Ishikawa (cell line): ENCODE measurements around the gene FCN1.

ENCODE experiments used
- CEBPB ChIP-seq: IDR thresholded peaks from 2 replicates; pipeline ENCODE4 v1.6.1; 2012
- CREB1 ChIP-seq: IDR thresholded peaks from 2 replicates; pipeline ENCODE4 v1.6.1; 2012; ENCODE audit warnings: low read depth
- EGR1 ChIP-seq: IDR thresholded peaks from 2 replicates; pipeline ENCODE4 v1.6.1; 2012
- EP300 ChIP-seq: IDR thresholded peaks from 2 replicates; pipeline ENCODE4 v1.6.1; 2012; ENCODE audit warnings: borderline replicate concordance
- FOXM1 ChIP-seq: IDR thresholded peaks from 2 replicates; pipeline ENCODE4 v1.6.1; 2012; ENCODE audit warnings: low read depth, borderline replicate concordance
- NFIC ChIP-seq: IDR thresholded peaks from 2 replicates; pipeline ENCODE4 v1.6.1; 2012
- RAD21 ChIP-seq: IDR thresholded peaks from 2 replicates; pipeline ENCODE4 v1.6.1; 2012; ENCODE audit warnings: low read depth
- TAF1 ChIP-seq: IDR thresholded peaks from 2 replicates; pipeline ENCODE4 v1.6.1; 2012; ENCODE audit warnings: low read depth, mild to moderate bottlenecking
- TCF12 ChIP-seq: IDR thresholded peaks from 2 replicates; pipeline ENCODE4 v1.6.1; 2012; ENCODE audit warnings: low read depth
- TEAD4 ChIP-seq: IDR thresholded peaks from 2 replicates; pipeline ENCODE4 v1.6.1; 2012
- YY1 ChIP-seq: IDR thresholded peaks from 2 replicates; pipeline ENCODE4 v1.6.1; 2012; ENCODE audit warnings: low read depth
- ZBTB7A ChIP-seq: IDR thresholded peaks from 2 replicates; pipeline ENCODE4 v1.6.1; 2012; ENCODE audit warnings: low read depth
- TF ChIP-seq, protein P1 (sequence below): IDR thresholded peaks from 2 replicates; pipeline ENCODE4 v1.6.1; 2012
- TF ChIP-seq, protein P2 (sequence below): IDR thresholded peaks from 2 replicates; pipeline ENCODE4 v1.6.1; 2012; ENCODE audit warnings: low read depth, mild to moderate bottlenecking
- TF ChIP-seq, protein P3 (sequence below): IDR thresholded peaks from 2 replicates; pipeline ENCODE4 v1.6.1; 2012

FCN1 gene

DNA sequence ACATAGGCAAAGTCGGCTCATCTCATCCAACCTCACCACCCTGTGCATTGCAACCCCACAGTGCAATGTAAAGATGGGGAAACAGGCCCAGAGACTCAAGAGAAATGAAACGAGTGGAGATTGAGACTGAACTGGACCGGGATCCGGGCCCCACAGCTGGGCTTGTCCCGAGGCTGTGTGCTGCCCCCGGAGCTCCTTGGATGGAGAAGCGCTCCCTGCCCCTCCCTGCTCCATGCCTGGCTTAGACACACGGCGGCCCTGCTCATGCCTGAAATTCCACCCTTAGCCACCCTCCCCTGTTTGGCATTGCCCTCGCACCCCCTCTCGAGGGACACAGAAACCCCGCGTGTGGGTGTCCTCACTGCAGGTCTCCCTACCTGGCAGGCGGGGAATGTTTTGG is 27.2 kb upstream of the FCN1 start:
- TF ChIP-seq, protein P1, sequence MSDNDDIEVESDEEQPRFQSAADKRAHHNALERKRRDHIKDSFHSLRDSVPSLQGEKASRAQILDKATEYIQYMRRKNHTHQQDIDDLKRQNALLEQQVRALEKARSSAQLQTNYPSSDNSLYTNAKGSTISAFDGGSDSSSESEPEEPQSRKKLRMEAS, result no peak
- no peak for TF ChIP-seq TAF1
- TF ChIP-seq EP300, result no peak
- no peak for TF ChIP-seq RAD21
- TF ChIP-seq EGR1, result no peak
- TF ChIP-seq NFIC, result no peak
- TF ChIP-seq TEAD4, result no peak
- no peak for TF ChIP-seq CREB1
- TF ChIP-seq, protein P2, sequence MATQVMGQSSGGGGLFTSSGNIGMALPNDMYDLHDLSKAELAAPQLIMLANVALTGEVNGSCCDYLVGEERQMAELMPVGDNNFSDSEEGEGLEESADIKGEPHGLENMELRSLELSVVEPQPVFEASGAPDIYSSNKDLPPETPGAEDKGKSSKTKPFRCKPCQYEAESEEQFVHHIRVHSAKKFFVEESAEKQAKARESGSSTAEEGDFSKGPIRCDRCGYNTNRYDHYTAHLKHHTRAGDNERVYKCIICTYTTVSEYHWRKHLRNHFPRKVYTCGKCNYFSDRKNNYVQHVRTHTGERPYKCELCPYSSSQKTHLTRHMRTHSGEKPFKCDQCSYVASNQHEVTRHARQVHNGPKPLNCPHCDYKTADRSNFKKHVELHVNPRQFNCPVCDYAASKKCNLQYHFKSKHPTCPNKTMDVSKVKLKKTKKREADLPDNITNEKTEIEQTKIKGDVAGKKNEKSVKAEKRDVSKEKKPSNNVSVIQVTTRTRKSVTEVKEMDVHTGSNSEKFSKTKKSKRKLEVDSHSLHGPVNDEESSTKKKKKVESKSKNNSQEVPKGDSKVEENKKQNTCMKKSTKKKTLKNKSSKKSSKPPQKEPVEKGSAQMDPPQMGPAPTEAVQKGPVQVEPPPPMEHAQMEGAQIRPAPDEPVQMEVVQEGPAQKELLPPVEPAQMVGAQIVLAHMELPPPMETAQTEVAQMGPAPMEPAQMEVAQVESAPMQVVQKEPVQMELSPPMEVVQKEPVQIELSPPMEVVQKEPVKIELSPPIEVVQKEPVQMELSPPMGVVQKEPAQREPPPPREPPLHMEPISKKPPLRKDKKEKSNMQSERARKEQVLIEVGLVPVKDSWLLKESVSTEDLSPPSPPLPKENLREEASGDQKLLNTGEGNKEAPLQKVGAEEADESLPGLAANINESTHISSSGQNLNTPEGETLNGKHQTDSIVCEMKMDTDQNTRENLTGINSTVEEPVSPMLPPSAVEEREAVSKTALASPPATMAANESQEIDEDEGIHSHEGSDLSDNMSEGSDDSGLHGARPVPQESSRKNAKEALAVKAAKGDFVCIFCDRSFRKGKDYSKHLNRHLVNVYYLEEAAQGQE, result no peak
- TF ChIP-seq, protein P3, sequence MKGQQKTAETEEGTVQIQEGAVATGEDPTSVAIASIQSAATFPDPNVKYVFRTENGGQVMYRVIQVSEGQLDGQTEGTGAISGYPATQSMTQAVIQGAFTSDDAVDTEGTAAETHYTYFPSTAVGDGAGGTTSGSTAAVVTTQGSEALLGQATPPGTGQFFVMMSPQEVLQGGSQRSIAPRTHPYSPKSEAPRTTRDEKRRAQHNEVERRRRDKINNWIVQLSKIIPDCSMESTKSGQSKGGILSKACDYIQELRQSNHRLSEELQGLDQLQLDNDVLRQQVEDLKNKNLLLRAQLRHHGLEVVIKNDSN, result no peak
- no peak for TF ChIP-seq TCF12
- no peak for TF ChIP-seq FOXM1
- no peak for TF ChIP-seq ZBTB7A
- no peak for TF ChIP-seq YY1
- no peak for TF ChIP-seq CEBPB

DNA sequence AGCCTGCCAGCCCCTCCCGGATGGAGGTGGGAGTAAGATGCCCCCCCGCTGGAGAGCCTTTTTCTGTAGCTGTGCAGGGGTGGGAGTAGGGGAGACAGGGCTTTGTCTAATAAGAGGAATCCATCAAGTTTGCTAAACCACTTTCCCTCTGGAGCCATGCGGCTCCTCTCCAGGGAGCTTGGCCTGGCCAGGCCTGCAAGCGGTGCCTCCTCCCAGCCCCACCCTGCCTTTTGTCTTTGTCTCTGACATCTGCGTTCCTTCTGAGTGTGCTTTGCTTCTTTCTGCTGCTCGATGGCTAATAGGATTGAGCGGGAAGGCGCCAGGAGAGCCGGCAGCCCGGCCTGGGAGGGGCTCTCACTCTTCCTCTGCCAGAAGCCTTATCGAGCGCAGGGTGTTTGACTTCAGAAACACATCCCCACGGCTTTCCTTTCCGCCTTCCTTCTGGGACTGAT is 26.7 kb upstream of the FCN1 start:
- TF ChIP-seq RAD21, result no peak
- TF ChIP-seq FOXM1, result no peak
- TF ChIP-seq, protein P2, result no peak
- TF ChIP-seq NFIC, result no peak
- TF ChIP-seq EP300, result no peak
- TF ChIP-seq, protein P1, result no peak
- TF ChIP-seq, protein P3, result no peak
- TF ChIP-seq TEAD4, result no peak
- no peak for TF ChIP-seq YY1
- no peak for TF ChIP-seq TAF1
- no peak for TF ChIP-seq CEBPB

DNA sequence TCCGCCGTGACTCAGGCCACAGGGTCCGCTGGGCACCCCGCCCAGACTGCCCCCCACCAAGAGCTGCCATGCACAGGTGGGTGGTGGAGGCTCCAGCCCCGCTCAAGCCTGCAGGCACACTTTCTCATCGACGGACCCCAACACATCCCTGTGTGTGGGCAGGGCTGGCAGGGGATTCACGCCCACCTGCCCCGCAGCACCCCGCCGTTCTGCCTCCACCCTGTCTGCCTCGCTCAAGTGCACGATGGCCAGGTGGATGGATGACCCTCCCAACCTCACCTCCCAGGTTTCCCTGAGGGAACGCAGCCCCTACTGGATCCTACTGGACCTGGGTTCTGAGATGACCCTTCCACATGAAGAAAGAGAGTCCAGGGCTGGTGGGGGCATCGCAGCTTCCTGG is 26.1 kb upstream of the FCN1 start:
- TF ChIP-seq TEAD4 (no peak), ZBTB7A (no peak), CEBPB (no peak)

DNA sequence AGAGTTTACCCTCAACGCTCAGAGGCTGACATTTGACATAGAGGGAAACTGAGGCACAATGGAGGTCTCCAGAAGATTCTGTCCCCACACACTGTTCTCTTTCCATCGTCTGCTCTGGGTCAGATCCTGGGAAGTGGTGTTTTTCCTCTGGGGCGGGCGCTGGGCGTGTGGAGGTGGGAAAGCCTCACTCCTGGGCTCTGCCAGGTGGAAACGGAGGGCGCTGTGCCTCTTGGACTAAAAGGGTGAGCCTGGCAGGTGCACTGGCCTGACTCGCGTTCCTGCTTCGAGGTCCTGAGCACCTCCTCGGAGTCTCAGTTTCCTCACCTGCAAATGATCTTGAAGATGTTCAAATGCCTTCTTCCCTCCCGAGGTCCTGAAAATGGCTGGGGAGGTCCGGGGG is 25.7 kb upstream of the FCN1 start:
- TF ChIP-seq RAD21, result no peak
- no peak for TF ChIP-seq TEAD4
- TF ChIP-seq EGR1, result no peak
- no peak for TF ChIP-seq EP300
- no peak for TF ChIP-seq YY1
- no peak for TF ChIP-seq CEBPB
- no peak for TF ChIP-seq NFIC
- no peak for TF ChIP-seq ZBTB7A
- TF ChIP-seq, protein P3, result no peak
- no peak for TF ChIP-seq FOXM1
- TF ChIP-seq TCF12, result no peak
- TF ChIP-seq CREB1, result no peak
- TF ChIP-seq, protein P2, result no peak
- TF ChIP-seq, protein P1, result no peak
